IPS-15b (cell line): ENCODE results near the gene ANKRD30B.
"Not testable (repeated sequence)": the region's sequence is repeated elsewhere in the genome, so short reads cannot be mapped to it uniquely, and the experiment has no call there.

Source experiments
- H3K27me3 ChIP-seq: one replicate; pipeline ENCODE4 v1.6.1; 2013; ENCODE audit warnings: low read length; ENCODE audit not compliant: control insufficient read depth, insufficient read depth
- H3K36me3 ChIP-seq: one replicate; pipeline ENCODE4 v1.6.1; 2013; ENCODE audit warnings: low read length; ENCODE audit not compliant: control insufficient read depth, insufficient read depth
- H3K4me1 ChIP-seq: one replicate; pipeline ENCODE4 v1.6.1; 2013; ENCODE audit warnings: mild to moderate bottlenecking, low read length; ENCODE audit not compliant: control insufficient read depth, insufficient read depth
- H3K4me3 ChIP-seq: one replicate; pipeline ENCODE4 v1.5.1; 2013; ENCODE audit warnings: low read depth, low read length
- H3K9ac ChIP-seq: one replicate; pipeline ENCODE4 v1.6.1; 2013; ENCODE audit warnings: low read depth, mild to moderate bottlenecking, low read length
- H3K9me3 ChIP-seq: one replicate; pipeline ENCODE4 v1.6.1; 2013; ENCODE audit warnings: mild to moderate bottlenecking, low read length; ENCODE audit not compliant: control insufficient read depth, insufficient read depth

Gene ANKRD30B

GRCh38 chr18:14747513-14748474 lies at the start of gene ANKRD30B:
Gene ANKRD30B, plus strand, starts transcription at chr18:14748172. Its CDS starts 248 bp downstream, at chr18:14748420.
- H3K9ac ChIP-seq, result no peak within 1 kb of the TSS
- no peaks in the 10 kb centered on the region for H3K4me1 ChIP-seq
- H3K27me3 ChIP-seq, result no peaks in the 10 kb centered on the region
- H3K4me3 ChIP-seq, result no peak within 1 kb of the TSS
- H3K9me3 ChIP-seq, result no peaks in the 10 kb centered on the region
- no peaks in the 10 kb centered on the region for H3K36me3 ChIP-seq

- H3K4me3 ChIP-seq, result not testable (repeated sequence)
Measured at GRCh38 chr18:14701286-14702040, 46.5 kb upstream of the ANKRD30B start.

GRCh38 chr18:14709761-14710160 lies 38.2 kb upstream of the ANKRD30B start:
- not testable (repeated sequence) for H3K4me1 ChIP-seq, H3K9ac ChIP-seq, H3K9me3 ChIP-seq, H3K4me3 ChIP-seq, H3K36me3 ChIP-seq, H3K27me3 ChIP-seq

More at GRCh38 chr18:14701286-14702040, 46.5 kb upstream of the ANKRD30B start:
- H3K27me3 ChIP-seq, H3K4me1 ChIP-seq, H3K36me3 ChIP-seq, H3K9me3 ChIP-seq, H3K9ac ChIP-seq: not testable (repeated sequence)

GRCh38 chr18:14721569-14721968 lies 26.4 kb upstream of the ANKRD30B start:
- not testable (repeated sequence) for H3K9ac ChIP-seq, H3K27me3 ChIP-seq, H3K4me1 ChIP-seq, H3K9me3 ChIP-seq, H3K36me3 ChIP-seq, H3K4me3 ChIP-seq

- not testable (repeated sequence) for H3K9ac ChIP-seq, H3K4me3 ChIP-seq, H3K4me1 ChIP-seq, H3K36me3 ChIP-seq, H3K9me3 ChIP-seq, H3K27me3 ChIP-seq
Measured at GRCh38 chr18:14739056-14739455, 8.9 kb upstream of the ANKRD30B start.

- Histone ChIP-seq H3K27me3 (no peaks in the 10 kb centered on the region), H3K9me3 (no peaks in the 10 kb centered on the region), H3K9ac (no peak overlapping the region), H3K4me1 (no peaks in the 10 kb centered on the region), H3K4me3 (no peak overlapping the region), H3K36me3 (no peaks in the 10 kb centered on the region)
Measured at GRCh38 chr18:14746897-14747296, 1.1 kb upstream of the ANKRD30B start.

GRCh38 chr18:14748496-14748895 lies 524 bp downstream of the ANKRD30B start:
- no peaks in the 10 kb centered on the region for H3K9me3 ChIP-seq
- no peaks in the 10 kb centered on the region for H3K36me3 ChIP-seq
- H3K4me1 ChIP-seq, result no peaks in the 10 kb centered on the region
- H3K9ac ChIP-seq, result no peak overlapping the region
- no peaks in the 10 kb centered on the region for H3K27me3 ChIP-seq
- H3K4me3 ChIP-seq, result no peak overlapping the region

GRCh38 chr18:14763566-14763965 lies 15.6 kb downstream of the ANKRD30B start:
- H3K27me3 ChIP-seq, H3K36me3 ChIP-seq, H3K4me3 ChIP-seq, H3K9me3 ChIP-seq, H3K4me1 ChIP-seq, H3K9ac ChIP-seq: not testable (repeated sequence)

GRCh38 chr18:14767474-14767873 lies 19.5 kb downstream of the ANKRD30B start:
- Histone ChIP-seq H3K9me3 (peaks cover 4% of the 10 kb centered on the region), H3K4me1 (no peaks in the 10 kb centered on the region), H3K36me3 (no peaks in the 10 kb centered on the region), H3K9ac (no peak overlapping the region), H3K27me3 (no peaks in the 10 kb centered on the region), H3K4me3 (no peak overlapping the region)

- Histone ChIP-seq H3K9me3 (peaks cover 4% of the 10 kb centered on the region), H3K27me3 (no peaks in the 10 kb centered on the region), H3K4me1 (no peaks in the 10 kb centered on the region), H3K4me3 (no peak overlapping the region), H3K36me3 (no peaks in the 10 kb centered on the region), H3K9ac (no peak overlapping the region)
Measured at GRCh38 chr18:14768241-14768640, 20.3 kb downstream of the ANKRD30B start.

GRCh38 chr18:14769381-14769780 lies 21.4 kb downstream of the ANKRD30B start:
- no peak overlapping the region for H3K4me3 ChIP-seq
- no peaks in the 10 kb centered on the region for H3K4me1 ChIP-seq
- H3K27me3 ChIP-seq, result no peaks in the 10 kb centered on the region
- H3K9me3 ChIP-seq, result peaks cover 4% of the 10 kb centered on the region
- H3K36me3 ChIP-seq, result no peaks in the 10 kb centered on the region
- H3K9ac ChIP-seq, result no peak overlapping the region

GRCh38 chr18:14776801-14777200 lies 28.8 kb downstream of the ANKRD30B start:
- no peak overlapping the region for H3K4me3 ChIP-seq
- H3K27me3 ChIP-seq, result no peaks in the 10 kb centered on the region
- H3K36me3 ChIP-seq, result no peaks in the 10 kb centered on the region
- peaks cover 10% of the 10 kb centered on the region for H3K9me3 ChIP-seq
- H3K9ac ChIP-seq, result no peak overlapping the region
- no peaks in the 10 kb centered on the region for H3K4me1 ChIP-seq
